ENCODE data around the gene PDXK.

DNA sequence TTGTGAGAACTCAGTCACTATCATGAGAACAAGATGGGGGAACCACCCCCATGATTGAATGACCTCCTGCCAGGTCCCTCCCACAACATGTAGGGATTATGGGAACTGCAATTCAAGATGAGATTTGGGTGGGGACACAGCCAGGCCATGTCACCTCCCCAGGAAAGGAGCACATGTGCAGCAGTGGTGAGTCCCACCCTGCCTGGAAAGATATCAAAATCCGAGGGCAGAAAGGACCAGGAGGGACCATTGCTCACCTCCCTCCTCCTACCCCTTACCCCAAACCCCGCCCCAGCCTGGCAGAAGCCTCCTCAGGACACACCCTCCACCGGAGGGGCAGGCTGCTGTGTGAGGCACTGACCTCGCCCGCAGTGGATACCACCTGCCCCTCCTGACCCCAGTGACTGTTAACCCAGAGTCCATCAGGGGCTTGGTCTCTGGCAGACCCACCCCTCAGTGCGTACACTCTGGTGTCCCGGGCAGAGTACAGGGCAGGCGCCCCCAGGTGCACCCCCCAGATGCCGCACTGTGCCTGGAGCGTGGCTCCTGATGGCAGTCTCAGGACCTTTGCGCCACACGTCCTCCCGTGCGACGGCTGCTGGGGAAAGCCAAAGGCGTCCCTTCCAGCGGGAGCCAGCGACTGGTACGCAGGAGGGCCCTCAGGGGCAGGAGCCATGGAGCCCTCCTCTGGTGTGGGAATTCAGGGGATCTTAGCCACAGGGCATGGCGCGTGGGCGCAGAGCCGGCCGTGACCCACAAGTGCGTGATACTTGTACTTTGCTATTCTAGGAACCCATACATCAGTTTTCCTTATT, 20.9 kb downstream of the PDXK start:
- TF ChIP-seq, protein P1, sequence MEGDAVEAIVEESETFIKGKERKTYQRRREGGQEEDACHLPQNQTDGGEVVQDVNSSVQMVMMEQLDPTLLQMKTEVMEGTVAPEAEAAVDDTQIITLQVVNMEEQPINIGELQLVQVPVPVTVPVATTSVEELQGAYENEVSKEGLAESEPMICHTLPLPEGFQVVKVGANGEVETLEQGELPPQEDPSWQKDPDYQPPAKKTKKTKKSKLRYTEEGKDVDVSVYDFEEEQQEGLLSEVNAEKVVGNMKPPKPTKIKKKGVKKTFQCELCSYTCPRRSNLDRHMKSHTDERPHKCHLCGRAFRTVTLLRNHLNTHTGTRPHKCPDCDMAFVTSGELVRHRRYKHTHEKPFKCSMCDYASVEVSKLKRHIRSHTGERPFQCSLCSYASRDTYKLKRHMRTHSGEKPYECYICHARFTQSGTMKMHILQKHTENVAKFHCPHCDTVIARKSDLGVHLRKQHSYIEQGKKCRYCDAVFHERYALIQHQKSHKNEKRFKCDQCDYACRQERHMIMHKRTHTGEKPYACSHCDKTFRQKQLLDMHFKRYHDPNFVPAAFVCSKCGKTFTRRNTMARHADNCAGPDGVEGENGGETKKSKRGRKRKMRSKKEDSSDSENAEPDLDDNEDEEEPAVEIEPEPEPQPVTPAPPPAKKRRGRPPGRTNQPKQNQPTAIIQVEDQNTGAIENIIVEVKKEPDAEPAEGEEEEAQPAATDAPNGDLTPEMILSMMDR (IDR thresholded peaks at IDR 0.05), result no peak
- TF ChIP-seq EP300 (IDR thresholded peaks at IDR 0.05) (no peak), POLR2A (IDR thresholded peaks at IDR 0.05) (no peak)

Measured in tibial nerve (tissue), 4 donors.